ENCODE measurements around the gene MCF2L2. TPM values are rescaled to one million over a fixed set of nuclear protein-coding genes. Genes with fewer than 3 reads are reported as not detected.

The MCF2L2 gene
- total and polyA plus RNA-seq, 2 of the 13 experiments (the other 11 are each of a cell fraction or from before 2014, with no cell fraction given) = not detected

DNA sequence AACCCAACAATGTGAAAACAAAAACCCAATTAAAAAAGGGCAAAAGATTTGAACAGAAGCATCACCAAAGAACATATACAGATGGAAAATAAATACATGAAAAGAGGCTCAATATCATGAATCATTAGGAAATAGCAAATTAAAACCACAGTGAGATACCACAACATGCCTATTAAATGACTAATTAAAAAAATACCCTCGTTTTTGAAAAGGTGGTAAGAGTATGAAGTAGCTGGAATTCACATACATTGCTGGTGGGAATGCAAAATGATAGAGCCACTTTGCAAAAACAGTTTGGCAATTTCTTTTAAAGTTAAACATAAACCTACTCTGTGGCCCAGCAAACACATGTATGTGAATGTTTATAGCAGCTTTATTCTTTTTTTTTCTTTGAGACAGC is 99.6 kb downstream of the MCF2L2 start:
- FAIRE-seq (no peak), ATAC-seq (no peak), DNase-seq (ENCODE audit: low spot score) (no peak)
- Histone ChIP-seq H3K36me3 (replicated peaks in 1 of 2; ENCODE audit: control insufficient read depth in 1 of 2, insufficient read depth in 2 of 2, low read length in 2 of 2) (no peaks in the 10 kb centered on the region), H3K4me2 (ENCODE audit: low read depth, low read length) (no peak overlapping the region), H3K27ac (ENCODE audit: extremely low read length, insufficient read depth, low read length) (no peak overlapping the region), H3K4me3 (replicated peaks in 1 of 3; ENCODE audit: insufficient read depth in 1 of 3, low read depth in 2 of 3, low read length in 3 of 3) (no peak overlapping the region), H3K9ac (ENCODE audit: insufficient read depth, low read depth, low read length) (no peak overlapping the region), H3K27me3 (ENCODE audit: control insufficient read depth in 1 of 2, insufficient read depth in 2 of 2, low read length in 2 of 2) (no peaks in the 10 kb centered on the region; a peak in 1 of 5 replicates), H3K9me3 (ENCODE audit: low read length) (no peaks in the 10 kb centered on the region), H4K20me1 (ENCODE audit: insufficient read depth, low read length) (no peaks in the 10 kb centered on the region), H3K4me1 (ENCODE audit: insufficient read depth, low read length) (no peaks in the 10 kb centered on the region), H2AFZ (ENCODE audit: low read length) (no peak overlapping the region), H3K79me2 (ENCODE audit: insufficient read depth, low read length) (no peaks in the 10 kb centered on the region)
- ChIA-PET CTCF (ENCODE audit: low intra/inter-chr PET ratio, low total read pairs) (no interaction called here), POLR2A (no interaction called here)
- WGBS (ENCODE audit: low lambda C conversion rate) = 0% methylated on average over 1 of the region's 1 CpG
- TF ChIP-seq RELA (CRISPR knock-in tag; IDR thresholded peaks at IDR 0.05) (no peak), ZNF501 (CRISPR knock-in tag; IDR thresholded peaks at IDR 0.05) (no peak), HES4 (CRISPR knock-in tag; IDR thresholded peaks at IDR 0.05; ENCODE audit: borderline replicate concordance) (no peak), ZNF460 (CRISPR knock-in tag; IDR thresholded peaks at IDR 0.05; ENCODE audit: borderline replicate concordance) (no peak), KDM5A (IDR thresholded peaks at IDR 0.05; ENCODE audit: borderline replicate concordance, low read length) (no peak), ARID4A (CRISPR knock-in tag; IDR thresholded peaks at IDR 0.05; ENCODE audit: borderline replicate concordance) (no peak), WIZ (CRISPR knock-in tag; IDR thresholded peaks at IDR 0.05) (no peak), ZSCAN30 (CRISPR knock-in tag; IDR thresholded peaks at IDR 0.05) (no peak)
- TF ChIP-seq, protein P1, sequence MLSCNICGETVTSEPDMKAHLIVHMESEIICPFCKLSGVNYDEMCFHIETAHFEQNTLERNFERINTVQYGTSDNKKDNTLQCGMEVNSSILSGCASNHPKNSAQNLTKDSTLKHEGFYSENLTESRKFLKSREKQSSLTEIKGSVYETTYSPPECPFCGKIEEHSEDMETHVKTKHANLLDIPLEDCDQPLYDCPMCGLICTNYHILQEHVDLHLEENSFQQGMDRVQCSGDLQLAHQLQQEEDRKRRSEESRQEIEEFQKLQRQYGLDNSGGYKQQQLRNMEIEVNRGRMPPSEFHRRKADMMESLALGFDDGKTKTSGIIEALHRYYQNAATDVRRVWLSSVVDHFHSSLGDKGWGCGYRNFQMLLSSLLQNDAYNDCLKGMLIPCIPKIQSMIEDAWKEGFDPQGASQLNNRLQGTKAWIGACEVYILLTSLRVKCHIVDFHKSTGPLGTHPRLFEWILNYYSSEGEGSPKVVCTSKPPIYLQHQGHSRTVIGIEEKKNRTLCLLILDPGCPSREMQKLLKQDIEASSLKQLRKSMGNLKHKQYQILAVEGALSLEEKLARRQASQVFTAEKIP (CRISPR knock-in tag; IDR thresholded peaks at IDR 0.05; ENCODE audit: borderline replicate concordance) = no peak
- TF ChIP-seq, protein P2, sequence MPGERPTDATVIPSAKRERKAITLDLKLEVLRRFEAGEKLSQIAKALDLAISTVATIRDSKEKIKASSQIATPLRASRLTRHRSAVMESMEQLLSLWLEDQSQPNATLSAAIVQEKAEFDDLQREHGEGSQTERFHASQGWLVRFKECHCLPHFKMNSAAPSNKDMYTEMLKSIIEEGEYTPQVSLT (CRISPR knock-in tag; IDR thresholded peaks at IDR 0.05; ENCODE audit: borderline replicate concordance, low read depth) = no peak
- TF ChIP-seq, protein P3, sequence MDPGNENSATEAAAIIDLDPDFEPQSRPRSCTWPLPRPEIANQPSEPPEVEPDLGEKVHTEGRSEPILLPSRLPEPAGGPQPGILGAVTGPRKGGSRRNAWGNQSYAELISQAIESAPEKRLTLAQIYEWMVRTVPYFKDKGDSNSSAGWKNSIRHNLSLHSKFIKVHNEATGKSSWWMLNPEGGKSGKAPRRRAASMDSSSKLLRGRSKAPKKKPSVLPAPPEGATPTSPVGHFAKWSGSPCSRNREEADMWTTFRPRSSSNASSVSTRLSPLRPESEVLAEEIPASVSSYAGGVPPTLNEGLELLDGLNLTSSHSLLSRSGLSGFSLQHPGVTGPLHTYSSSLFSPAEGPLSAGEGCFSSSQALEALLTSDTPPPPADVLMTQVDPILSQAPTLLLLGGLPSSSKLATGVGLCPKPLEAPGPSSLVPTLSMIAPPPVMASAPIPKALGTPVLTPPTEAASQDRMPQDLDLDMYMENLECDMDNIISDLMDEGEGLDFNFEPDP (CRISPR knock-in tag; conservative IDR thresholded peaks at IDR 0.05) = no peak
- in situ Hi-C loops (cut with HindIII; ENCODE audit: extremely low pct_ligation_motif_present, low pct_unique_long_range_greater_than_20kb) = no loop called here
- no TSS peak for BruUV-seq (replicated peaks)
- intact Hi-C loops (cut with micrococcal nuclease; ENCODE audit: unreplicated experiment) = no loop called here

Measured in HepG2 (cell line).